Measurements from ENCODE around the gene ZNF19.

- TF ChIP-seq, protein P1, sequence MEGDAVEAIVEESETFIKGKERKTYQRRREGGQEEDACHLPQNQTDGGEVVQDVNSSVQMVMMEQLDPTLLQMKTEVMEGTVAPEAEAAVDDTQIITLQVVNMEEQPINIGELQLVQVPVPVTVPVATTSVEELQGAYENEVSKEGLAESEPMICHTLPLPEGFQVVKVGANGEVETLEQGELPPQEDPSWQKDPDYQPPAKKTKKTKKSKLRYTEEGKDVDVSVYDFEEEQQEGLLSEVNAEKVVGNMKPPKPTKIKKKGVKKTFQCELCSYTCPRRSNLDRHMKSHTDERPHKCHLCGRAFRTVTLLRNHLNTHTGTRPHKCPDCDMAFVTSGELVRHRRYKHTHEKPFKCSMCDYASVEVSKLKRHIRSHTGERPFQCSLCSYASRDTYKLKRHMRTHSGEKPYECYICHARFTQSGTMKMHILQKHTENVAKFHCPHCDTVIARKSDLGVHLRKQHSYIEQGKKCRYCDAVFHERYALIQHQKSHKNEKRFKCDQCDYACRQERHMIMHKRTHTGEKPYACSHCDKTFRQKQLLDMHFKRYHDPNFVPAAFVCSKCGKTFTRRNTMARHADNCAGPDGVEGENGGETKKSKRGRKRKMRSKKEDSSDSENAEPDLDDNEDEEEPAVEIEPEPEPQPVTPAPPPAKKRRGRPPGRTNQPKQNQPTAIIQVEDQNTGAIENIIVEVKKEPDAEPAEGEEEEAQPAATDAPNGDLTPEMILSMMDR (conservative IDR thresholded peaks at IDR 0.05; ENCODE audit: low read length): no peak
- no peak for TF ChIP-seq EZH2phosphoT487 (IDR thresholded peaks at IDR 0.05; ENCODE audit: borderline replicate concordance)
These were observed 49.6 kb downstream of the ZNF19 start for GRCh38 chr16:71439523-71439922.
